Hepatocyte (in vitro differentiated cells): ENCODE results near the gene DEFB113.

Source experiments
- CTCF ChIP-seq: fragments of 200-600 bp; sonication (generic); IDR thresholded peaks from 2 replicates; pipeline ENCODE4 v1.5.1; 2016; ENCODE audit warnings: antibody characterized with exemption, mild to moderate bottlenecking; ENCODE audit not compliant: poor library complexity
- EZH2 ChIP-seq: fragments of 200-600 bp; sonication (generic); IDR thresholded peaks from 2 replicates; pipeline ENCODE4 v1.6.1; 2016; ENCODE audit warnings: antibody characterized with exemption, mild to moderate bottlenecking, borderline replicate concordance
- EZH2phosphoT487 ChIP-seq: fragments of 200-600 bp; sonication (generic); IDR thresholded peaks from one replicate; pipeline ENCODE4 v1.6.1; 2018; ENCODE audit warnings: antibody characterized with exemption, mild to moderate bottlenecking, low read depth, moderate library complexity; ENCODE audit not compliant: unreplicated experiment, severe bottlenecking

DNA sequence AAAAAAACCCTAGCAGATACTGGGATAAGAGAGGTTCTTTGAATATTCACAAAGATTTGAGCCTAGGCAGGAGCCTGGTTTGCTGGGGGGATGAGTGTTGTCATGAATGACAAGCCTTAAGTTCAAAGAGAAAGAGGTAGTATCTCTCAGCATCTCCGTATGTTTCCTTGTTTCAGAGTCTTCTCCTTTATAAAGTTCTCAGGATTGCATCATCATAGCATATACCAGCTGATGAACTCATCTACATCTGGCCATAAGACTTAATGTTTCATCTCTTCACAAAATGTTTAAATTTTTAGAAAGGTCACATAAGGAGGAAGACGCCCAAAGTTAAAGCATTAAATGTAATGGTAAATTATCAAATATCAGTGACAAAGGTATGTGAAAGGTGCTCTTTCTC is 22.6 kb downstream of the DEFB113 start:
- TF ChIP-seq CTCF (no peak), EZH2 (no peak), EZH2phosphoT487 (no peak)
